ENCODE results near the gene PCDHA5. TPM values are rescaled to one million over a fixed set of nuclear protein-coding genes. Genes with fewer than 3 reads are reported as not detected.
A peak's percentile ranks its signal among the peaks of the same experiment; 100 is the strongest.
"Not testable (repeated sequence)": the region's sequence is repeated elsewhere in the genome, so short reads cannot be mapped to it uniquely, and the experiment has no call there.

PCDHA5 gene
- total RNA-seq, 1 donor from 2014 or later, result not detected

DNA sequence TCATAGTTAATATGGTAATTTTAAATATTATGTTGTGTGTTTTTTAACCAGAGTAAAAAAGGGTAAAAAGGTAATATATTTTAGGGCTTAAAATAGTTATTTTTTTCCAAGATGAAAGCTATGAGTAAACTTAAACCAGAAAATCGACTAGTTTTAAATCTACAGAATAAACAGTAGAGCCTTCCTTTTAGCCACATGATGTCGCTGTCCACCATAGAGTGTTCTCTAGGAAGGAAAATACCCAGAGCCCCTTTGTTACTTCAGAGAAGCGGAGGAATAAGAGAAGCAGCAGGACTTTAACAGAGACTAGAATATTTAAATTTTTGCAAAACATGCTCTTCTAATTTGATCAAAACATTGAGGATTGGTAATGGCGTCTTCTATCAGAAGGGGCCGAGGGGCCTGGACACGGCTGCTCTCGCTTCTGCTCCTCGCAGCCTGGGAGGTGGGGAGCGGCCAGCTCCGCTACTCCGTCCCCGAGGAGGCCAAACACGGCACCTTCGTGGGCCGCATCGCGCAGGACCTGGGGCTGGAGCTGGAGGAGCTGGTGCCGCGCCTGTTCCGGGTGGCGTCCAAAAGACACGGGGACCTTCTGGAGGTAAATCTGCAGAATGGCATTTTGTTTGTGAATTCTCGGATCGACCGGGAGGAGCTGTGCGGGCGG, 26.7 kb upstream of the PCDHA5 start, which contains the start of gene PCDHA2:
Gene PCDHA2, plus strand, starts transcription at position 258 of the 664 bp plus-strand sequence.
- peak within 1 kb of the TSS; percentile 37 for H3K4me3 ChIP-seq
- H3K27me3 ChIP-seq (ENCODE audit: low read depth), result peaks cover 47% of the 10 kb centered on the region
- intact Hi-C loops (cut with micrococcal nuclease), result no loop called here
- no peaks in the 10 kb centered on the region for H3K4me1 ChIP-seq
- H3K36me3 ChIP-seq, result no peaks in the 10 kb centered on the region
- peak; percentile 22 for TF ChIP-seq CTCF (IDR thresholded peaks at IDR 0.05; ENCODE audit: borderline replicate concordance)
- no peak for DNase-seq
- peaks cover 90% of the 10 kb centered on the region for H3K9me3 ChIP-seq (replicated peaks)
- no peak within 1 kb of the TSS for H3K27ac ChIP-seq (replicated peaks)

- peak; percentile 7 for TF ChIP-seq CTCF (IDR thresholded peaks at IDR 0.05; ENCODE audit: borderline replicate concordance)
- H3K4me1 ChIP-seq, result no peaks in the 10 kb centered on the region
- H3K27ac ChIP-seq (replicated peaks), result no peak overlapping the region
- no peaks in the 10 kb centered on the region for H3K36me3 ChIP-seq
- DNase-seq, result no peak
- peaks cover 47% of the 10 kb centered on the region for H3K27me3 ChIP-seq (ENCODE audit: low read depth)
- H3K4me3 ChIP-seq, result peak overlapping the region; percentile 37
- intact Hi-C loops (cut with micrococcal nuclease), result no loop called here
- H3K9me3 ChIP-seq (replicated peaks), result peaks cover 88% of the 10 kb centered on the region
Observed at GRCh38 chr5:140795259-140795641, 26.2 kb upstream of the PCDHA5 start.

DNA sequence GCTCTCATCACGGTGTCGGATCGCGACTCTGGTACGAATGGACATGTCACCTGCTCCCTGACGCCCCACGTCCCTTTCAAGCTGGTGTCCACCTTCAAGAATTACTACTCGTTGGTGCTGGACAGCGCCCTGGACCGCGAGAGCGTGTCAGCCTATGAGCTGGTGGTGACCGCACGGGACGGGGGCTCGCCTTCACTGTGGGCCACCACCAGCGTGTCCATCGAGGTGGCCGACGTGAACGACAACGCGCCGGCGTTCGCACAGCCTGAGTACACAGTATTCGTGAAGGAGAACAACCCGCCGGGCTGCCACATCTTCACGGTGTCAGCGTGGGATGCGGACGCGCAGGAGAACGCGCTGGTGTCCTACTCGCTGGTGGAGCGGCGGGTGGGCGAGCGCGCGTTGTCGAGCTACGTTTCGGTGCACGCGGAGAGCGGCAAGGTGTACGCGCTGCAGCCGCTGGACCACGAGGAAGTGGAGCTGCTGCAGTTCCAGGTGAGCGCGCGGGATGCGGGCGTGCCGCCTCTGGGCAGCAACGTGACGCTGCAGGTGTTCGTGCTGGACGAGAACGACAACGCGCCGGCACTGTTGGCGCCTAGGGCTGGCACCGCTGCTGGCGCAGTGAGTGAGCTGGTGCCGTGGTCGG, 25.2 kb upstream of the PCDHA5 start:
- intact Hi-C loops (cut with micrococcal nuclease); H3K4me3 ChIP-seq; H3K27ac ChIP-seq (replicated peaks); DNase-seq; H3K4me1 ChIP-seq; H3K36me3 ChIP-seq: not testable (repeated sequence)
- H3K27me3 ChIP-seq (ENCODE audit: low read depth), result peaks cover 51% of the 10 kb centered on the region
- peaks cover 88% of the 10 kb centered on the region for H3K9me3 ChIP-seq (replicated peaks)

- Histone ChIP-seq H3K4me1 (no peaks in the 10 kb centered on the region), H3K27me3 (ENCODE audit: low read depth) (peaks cover 55% of the 10 kb centered on the region), H3K9me3 (replicated peaks) (peaks cover 88% of the 10 kb centered on the region), H3K36me3 (no peaks in the 10 kb centered on the region), H3K4me3 (no peak overlapping the region), H3K27ac (replicated peaks) (no peak overlapping the region)
- no peak for DNase-seq
- no peak for TF ChIP-seq CTCF (IDR thresholded peaks at IDR 0.05; ENCODE audit: borderline replicate concordance)
- intact Hi-C loops (cut with micrococcal nuclease), result no loop called here
Observed at GRCh38 chr5:140796718-140797095, 24.7 kb upstream of the PCDHA5 start.

DNA sequence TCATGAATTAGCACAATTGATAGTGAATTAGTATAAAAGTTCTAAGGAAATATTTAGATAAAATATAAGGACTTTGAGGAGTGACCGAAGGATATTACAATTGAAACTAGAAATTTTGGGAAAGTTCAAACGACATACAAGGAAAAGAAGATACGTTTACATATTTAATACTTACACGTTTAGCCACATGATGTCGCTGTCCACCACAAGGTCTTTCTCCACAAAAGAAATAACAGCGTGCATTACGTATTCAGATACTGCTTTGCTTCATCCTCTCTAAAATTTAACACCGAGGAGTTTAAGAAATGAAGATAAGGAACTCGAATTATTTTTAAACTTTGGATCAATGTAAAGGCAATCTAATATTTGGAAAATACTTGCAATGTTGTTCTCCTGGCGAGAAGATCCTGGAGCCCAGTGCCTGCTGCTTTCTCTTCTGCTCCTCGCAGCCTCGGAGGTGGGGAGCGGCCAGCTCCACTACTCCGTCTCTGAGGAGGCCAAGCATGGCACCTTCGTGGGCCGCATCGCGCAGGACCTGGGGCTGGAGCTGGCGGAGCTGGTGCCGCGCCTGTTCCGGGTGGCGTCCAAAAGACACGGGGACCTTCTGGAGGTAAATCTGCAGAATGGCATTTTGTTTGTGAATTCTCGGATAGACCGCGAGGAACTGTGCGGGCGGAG, 20.5 kb upstream of the PCDHA5 start, which contains the start of gene PCDHA3:
Gene PCDHA3, plus strand, starts transcription at position 242 of the 678 bp plus-strand sequence.
- intact Hi-C loops (cut with micrococcal nuclease), result no loop called here
- no peaks in the 10 kb centered on the region for H3K4me1 ChIP-seq
- H3K9me3 ChIP-seq (replicated peaks), result peaks cover 69% of the 10 kb centered on the region
- H3K36me3 ChIP-seq, result no peaks in the 10 kb centered on the region
- H3K27me3 ChIP-seq (ENCODE audit: low read depth), result peaks cover 53% of the 10 kb centered on the region
- peak; percentile 26 for TF ChIP-seq CTCF (IDR thresholded peaks at IDR 0.05; ENCODE audit: borderline replicate concordance)
- no peak within 1 kb of the TSS for H3K27ac ChIP-seq (replicated peaks)
- no peak for DNase-seq
- peak within 1 kb of the TSS; percentile 56 for H3K4me3 ChIP-seq

GRCh38 chr5:140801494-140801841, 19.9 kb upstream of the PCDHA5 start:
- Histone ChIP-seq H3K9me3 (replicated peaks) (peaks cover 68% of the 10 kb centered on the region), H3K36me3 (no peaks in the 10 kb centered on the region), H3K4me3 (peak overlapping the region; percentile 56), H3K27ac (replicated peaks) (no peak overlapping the region), H3K4me1 (no peaks in the 10 kb centered on the region), H3K27me3 (ENCODE audit: low read depth) (peaks cover 53% of the 10 kb centered on the region)
- no peak for DNase-seq
- peak; percentile 41 for TF ChIP-seq CTCF (IDR thresholded peaks at IDR 0.05; ENCODE audit: borderline replicate concordance)
- intact Hi-C loops (cut with micrococcal nuclease), result no loop called here

- intact Hi-C loops (cut with micrococcal nuclease); H3K4me3 ChIP-seq; H3K4me1 ChIP-seq; H3K27ac ChIP-seq (replicated peaks); DNase-seq; H3K36me3 ChIP-seq: not testable (repeated sequence)
- H3K27me3 ChIP-seq (ENCODE audit: low read depth), result peaks cover 54% of the 10 kb centered on the region
- H3K9me3 ChIP-seq (replicated peaks), result peaks cover 67% of the 10 kb centered on the region
Observed at GRCh38 chr5:140802381-140802780, 19.0 kb upstream of the PCDHA5 start.

All from left ventricle myocardium inferior (tissue), 1 donor.